Amniotic epithelial cell (primary cell): ENCODE measurements around the gene ITPR2.
"Not testable (repeated sequence)": the region's sequence is repeated elsewhere in the genome, so short reads cannot be mapped to it uniquely, and the experiment has no call there.

Experiments used
- DNase-seq: peaks from one replicate; pipeline ENCODE4 v3.0.0-alpha.2; 2010; ENCODE audit warnings: low read depth

Gene ITPR2

GRCh38 chr12:26786865-26787514 is 46.0 kb downstream of the ITPR2 start:
- DNase-seq: peak; percentile 90

- DNase-seq: peak; percentile 37
Observed at GRCh38 chr12:26786491-26786864, 46.5 kb downstream of the ITPR2 start.

- DNase-seq: peak; percentile 18
Observed at GRCh38 chr12:26783816-26784379, 49.1 kb downstream of the ITPR2 start.

DNA sequence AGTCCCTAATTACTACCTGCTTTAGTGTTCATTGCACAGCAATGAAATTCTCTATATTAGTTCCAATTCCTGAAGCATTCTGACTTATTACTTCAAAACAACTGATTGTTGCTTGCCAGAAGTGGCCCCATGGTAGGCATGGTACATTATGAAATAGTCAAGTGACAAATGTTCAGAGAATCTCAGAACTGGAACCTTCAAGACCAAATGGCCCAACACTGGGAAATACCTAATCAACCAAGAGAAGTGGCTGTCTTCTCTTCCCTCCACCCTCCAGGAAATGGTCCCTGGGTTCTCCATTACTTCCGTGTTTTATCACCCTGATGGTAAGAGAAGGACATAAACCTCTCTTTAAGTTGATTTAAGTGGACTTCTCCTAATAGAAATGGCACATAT is 49.9 kb downstream of the ITPR2 start:
- DNase-seq: no peak

DNA sequence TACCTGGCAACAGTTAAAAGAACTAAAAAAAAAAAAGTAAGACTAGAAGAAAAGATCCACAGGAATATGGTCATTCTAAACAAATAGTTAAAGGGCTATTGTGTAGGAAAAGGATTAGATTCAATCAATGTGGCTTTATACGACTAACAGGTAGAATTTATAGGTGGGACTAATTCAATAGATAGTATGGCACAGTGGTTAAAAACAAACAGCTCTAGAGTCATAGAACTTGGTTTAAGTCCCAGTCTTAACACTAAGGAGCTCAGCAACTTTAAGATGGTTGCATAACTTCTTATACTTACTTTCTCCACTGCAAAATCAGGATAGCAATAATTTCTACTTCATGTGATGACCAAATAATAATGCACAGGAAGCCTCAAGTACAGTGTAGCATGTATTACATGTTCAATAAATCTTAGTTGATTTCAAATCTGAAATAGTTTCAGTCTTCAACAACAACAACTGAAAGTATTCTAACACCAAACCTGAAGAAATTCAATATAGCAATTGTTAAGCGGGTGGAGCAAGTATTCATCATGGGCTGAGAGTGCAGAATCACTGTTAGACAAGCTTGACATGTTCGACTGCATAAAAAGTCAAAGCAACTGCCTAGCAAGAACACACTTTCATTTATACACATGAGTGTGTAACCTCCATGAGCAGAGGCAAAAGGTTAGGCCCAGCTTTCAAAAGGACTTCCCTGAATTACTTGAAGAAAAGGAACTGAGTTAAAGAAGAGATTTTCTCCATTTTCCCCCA is 50.4 kb downstream of the ITPR2 start:
- DNase-seq: no peak

DNA sequence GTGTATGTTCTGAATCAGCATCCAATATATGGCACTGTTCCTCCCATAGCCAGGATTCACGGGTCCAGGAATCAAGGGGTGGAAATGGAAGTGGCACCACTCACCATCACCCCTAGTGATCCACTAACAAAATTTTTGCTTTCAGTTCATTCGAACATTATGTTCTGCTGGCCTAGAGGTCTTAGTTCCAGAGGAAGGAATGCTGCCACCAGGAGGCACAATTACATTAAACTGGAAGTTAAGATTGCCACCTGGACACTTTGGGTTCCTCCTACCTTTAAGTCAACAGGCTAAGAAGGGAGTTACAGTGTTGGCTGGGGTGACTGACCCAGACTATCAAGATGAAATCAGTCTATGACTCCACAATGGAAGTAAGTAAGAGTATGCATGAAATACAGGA is 52.3 kb downstream of the ITPR2 start:
- DNase-seq: not testable (repeated sequence)

- DNase-seq: not testable (repeated sequence)
Observed at GRCh38 chr12:26778173-26778775, 54.7 kb downstream of the ITPR2 start.

DNA sequence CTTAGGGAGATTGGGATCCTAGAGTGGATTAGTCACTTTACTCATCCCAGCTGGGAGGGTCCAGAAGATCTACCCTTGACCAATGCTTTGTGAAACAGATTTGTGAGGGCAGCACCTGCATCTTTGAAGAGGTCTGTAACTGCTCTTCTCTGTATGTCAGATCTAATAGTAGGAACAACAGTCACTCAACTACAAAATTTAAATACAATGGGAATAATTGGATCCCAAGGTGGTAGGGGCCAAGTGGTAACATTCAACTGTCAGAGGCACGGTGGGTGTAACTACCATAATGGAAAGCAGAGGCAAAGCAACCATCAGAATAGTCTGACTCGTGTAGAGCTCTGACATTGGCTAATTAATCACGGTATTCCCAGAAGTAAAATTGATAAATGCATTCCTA is 55.8 kb downstream of the ITPR2 start:
- no peak for DNase-seq

- peak; percentile 43 for DNase-seq
Observed at GRCh38 chr12:26775991-26776390, 57.0 kb downstream of the ITPR2 start.

GRCh38 chr12:26773313-26774104 is 59.5 kb downstream of the ITPR2 start:
- DNase-seq: no peak

DNA sequence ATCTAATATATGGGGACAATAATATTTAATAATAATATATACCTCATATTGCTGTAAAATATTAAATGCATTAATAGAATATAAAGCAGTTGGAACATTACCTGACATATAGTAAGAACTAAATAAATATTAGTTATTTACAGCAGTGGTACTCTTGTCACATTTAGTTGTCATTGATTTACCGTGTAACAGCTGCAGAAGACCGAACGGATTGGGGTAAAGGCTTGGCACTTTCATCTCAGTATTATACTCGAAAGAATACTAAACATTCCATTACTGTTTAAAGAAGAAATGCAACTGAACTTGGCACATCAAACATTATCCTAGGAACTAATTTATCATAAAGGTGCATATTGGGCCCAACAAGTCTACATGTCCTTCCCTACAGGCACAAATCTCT is 61.1 kb downstream of the ITPR2 start:
- no peak for DNase-seq

- no peak for DNase-seq
Observed at GRCh38 chr12:26770239-26771070, 62.5 kb downstream of the ITPR2 start.

GRCh38 chr12:26769611-26770010 is 63.4 kb downstream of the ITPR2 start:
- no peak for DNase-seq

GRCh38 chr12:26768611-26769603 is 64.1 kb downstream of the ITPR2 start:
- no peak for DNase-seq

- no peak for DNase-seq
Observed at GRCh38 chr12:26767865-26768264, 65.1 kb downstream of the ITPR2 start.

- DNase-seq: no peak
Observed at GRCh38 chr12:26767116-26767515, 65.9 kb downstream of the ITPR2 start.

- DNase-seq: no peak
Observed at GRCh38 chr12:26762186-26762585, 70.8 kb downstream of the ITPR2 start.

DNA sequence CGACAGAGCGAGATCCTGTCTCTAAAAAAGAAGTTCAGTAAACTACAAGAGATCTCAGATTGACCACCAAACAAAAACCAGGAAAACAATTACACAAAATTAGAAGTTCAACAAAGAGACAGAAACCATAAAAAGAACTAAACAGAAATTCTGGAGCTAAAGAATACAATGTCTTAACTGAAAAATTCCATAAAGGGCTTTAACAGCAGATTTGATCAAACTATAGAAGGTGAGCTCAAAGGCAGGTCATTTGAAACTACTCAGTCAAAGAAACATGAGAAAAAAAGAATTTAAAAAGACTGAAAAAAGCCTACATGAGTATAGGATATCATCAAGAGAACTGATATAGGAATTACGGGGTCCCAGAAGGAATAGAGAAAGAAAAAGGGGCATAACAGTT is 71.2 kb downstream of the ITPR2 start:
- DNase-seq: no peak

DNA sequence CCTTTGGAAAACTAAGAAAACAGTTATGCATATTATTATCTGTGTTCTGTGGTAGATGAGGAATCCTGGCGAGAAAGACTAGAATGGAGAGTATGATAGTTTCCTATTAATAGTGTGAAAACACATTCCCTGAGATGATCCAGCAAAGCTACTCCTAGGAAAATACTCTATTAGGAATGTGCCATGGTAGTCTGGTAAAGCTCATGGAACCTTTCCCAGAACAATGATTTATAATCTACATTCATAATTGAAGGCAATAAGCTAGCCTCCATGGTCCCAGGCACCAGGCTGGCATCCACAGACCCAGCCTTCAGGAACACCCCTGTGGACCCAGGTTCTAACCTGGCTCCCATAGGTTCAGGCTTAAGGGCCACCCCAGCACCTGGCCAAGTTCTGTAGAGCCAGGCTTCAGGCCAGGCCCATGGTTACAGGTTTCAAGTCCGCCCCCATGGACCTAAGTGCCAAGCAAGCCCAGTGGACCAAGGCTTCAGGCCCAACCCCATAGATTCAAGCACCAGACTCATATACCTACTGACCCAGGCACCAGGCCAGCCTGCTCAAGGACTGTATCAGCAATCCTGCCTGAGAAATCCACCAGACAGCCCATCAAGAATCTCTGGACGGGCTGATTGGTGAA is 72.2 kb downstream of the ITPR2 start:
- DNase-seq: peak; percentile 49

GRCh38 chr12:26755362-26755761 is 77.6 kb downstream of the ITPR2 start:
- DNase-seq: not testable (repeated sequence)
